Stimulated activated naive CD8-positive, alpha-beta T cell treated with anti-CD3 and anti-CD28 coated beads, Interleukin-15, Interleukin-2, amounts not matched to agents 100 U/mL and 50 U/mL, for 24 hours (primary cell): ENCODE measurements around the gene TRIM71.
"Not testable (repeated sequence)": the region's sequence is repeated elsewhere in the genome, so short reads cannot be mapped to it uniquely, and the experiment has no call there.

ENCODE experiments used
- ATAC-seq: fragments of 150-1000 bp; cut with Tn5 transposase; one replicate; pipeline ENCODE4 v1.10.0; 2021
- DNase-seq: peaks from one replicate; pipeline ENCODE4 v3.0.0; 2021

Gene TRIM71

GRCh38 chr3:32890420-32891276, 72.9 kb downstream of the TRIM71 start:
- no peak for ATAC-seq
- DNase-seq: no peak

- no peak for ATAC-seq
- DNase-seq: no peak
These were observed 73.6 kb downstream of the TRIM71 start for GRCh38 chr3:32891365-32891764.

- ATAC-seq: no peak
- no peak for DNase-seq
These were observed 75.1 kb downstream of the TRIM71 start for GRCh38 chr3:32892625-32893598.

GRCh38 chr3:32894977-32895376, 77.2 kb downstream of the TRIM71 start:
- ATAC-seq (no peak), DNase-seq (no peak)

GRCh38 chr3:32895701-32896100, 77.9 kb downstream of the TRIM71 start:
- DNase-seq (no peak), ATAC-seq (no peak)

GRCh38 chr3:32896143-32896542, 78.3 kb downstream of the TRIM71 start:
- DNase-seq: no peak
- ATAC-seq: no peak

- ATAC-seq: no peak
- DNase-seq: no peak
These were observed 79.3 kb downstream of the TRIM71 start for GRCh38 chr3:32897001-32897601.

GRCh38 chr3:32897981-32898623, 80.3 kb downstream of the TRIM71 start:
- no peak for ATAC-seq
- no peak for DNase-seq

GRCh38 chr3:32899265-32899664, 81.5 kb downstream of the TRIM71 start:
- ATAC-seq (no peak), DNase-seq (no peak)

GRCh38 chr3:32901005-32901932, 83.5 kb downstream of the TRIM71 start:
- DNase-seq (no peak), ATAC-seq (no peak)

GRCh38 chr3:32902887-32903371, 85.1 kb downstream of the TRIM71 start:
- DNase-seq: peak; percentile 46
- ATAC-seq: peak; percentile 59

- no peak for ATAC-seq
These were observed 86.2 kb downstream of the TRIM71 start for GRCh38 chr3:32903953-32904352.

GRCh38 chr3:32909999-32910398, 92.2 kb downstream of the TRIM71 start:
- ATAC-seq (no peak), DNase-seq (no peak)

More at GRCh38 chr3:32903953-32904352, 86.2 kb downstream of the TRIM71 start:
- DNase-seq: no peak

GRCh38 chr3:32910954-32911353, 93.2 kb downstream of the TRIM71 start:
- no peak for ATAC-seq
- DNase-seq: no peak

- ATAC-seq: no peak
- no peak for DNase-seq
These were observed 94.2 kb downstream of the TRIM71 start for GRCh38 chr3:32912046-32912445.

GRCh38 chr3:32913790-32914446, 96.1 kb downstream of the TRIM71 start:
- no peak for ATAC-seq

GRCh38 chr3:32919920-32920319, 102.1 kb downstream of the TRIM71 start:
- DNase-seq: no peak
- ATAC-seq: no peak

More at GRCh38 chr3:32913790-32914446, 96.1 kb downstream of the TRIM71 start:
- DNase-seq: no peak

GRCh38 chr3:32922078-32922477, 104.3 kb downstream of the TRIM71 start:
- DNase-seq (no peak), ATAC-seq (no peak)

GRCh38 chr3:32930161-32930560, 112.4 kb downstream of the TRIM71 start:
- DNase-seq: no peak
- ATAC-seq: no peak

GRCh38 chr3:32931273-32931672, 113.5 kb downstream of the TRIM71 start:
- not testable (repeated sequence) for DNase-seq, ATAC-seq
